Tibial artery (tissue), 4 donors: ENCODE measurements around the gene LCT.
"Not testable (repeated sequence)": the region's sequence is repeated elsewhere in the genome, so short reads cannot be mapped to it uniquely, and the experiment has no call there.

Experiments used
- DNase-seq, 2 donors: peaks; one replicate each; pipeline ENCODE4 v3.0.0-alpha.2; 2019
- H3K27ac ChIP-seq, 2 donors: fragments of 200-600 bp; sonication (generic) in 1 of 2; 1 replicate in 1 of 2; 2 replicates in 1 of 2; pipeline ENCODE4 v1.5.1; 2018 to 2019; ENCODE audit warnings: mild to moderate bottlenecking in 1 of 2
- H3K27me3 ChIP-seq, 2 donors: fragments of 200-600 bp; sonication (generic) in 1 of 2; one replicate each; pipeline versions ENCODE4 v1.5.1 to v1.6.0; 2016 to 2019
- H3K36me3 ChIP-seq, 3 donors: fragments of 200-600 bp; sonication (generic) in 2 of 3; one replicate each; pipeline ENCODE4 v1.5.1; 2016 to 2019; ENCODE audit warnings: mild to moderate bottlenecking in 2 of 3
- H3K4me1 ChIP-seq, 4 donors: fragments of 200-600 bp; sonication (generic) in 2 of 4; 1 replicate in 3 of 4; 2 replicates in 1 of 4; pipeline ENCODE4 v1.5.1; 2016 to 2019
- H3K4me3 ChIP-seq, 2 donors: fragments of 200-600 bp; sonication (generic) in 1 of 2; 1 replicate in 1 of 2; 2 replicates in 1 of 2; pipeline ENCODE4 v1.5.1; 2018 to 2019; ENCODE audit warnings: mild to moderate bottlenecking in 2 of 2
- H3K9me3 ChIP-seq, 3 donors: fragments of 200-600 bp; sonication (generic) in 1 of 3; one replicate each; pipeline ENCODE4 v1.5.1; 2016 to 2019
- CTCF ChIP-seq, 2 experiments: fragments of 200-600 bp in 1 of 2; fragments of 450-650 bp in 1 of 2; IDR thresholded peaks; one replicate each; pipeline ENCODE4 v1.5.1; 2017 to 2019; ENCODE audit warnings: antibody characterized with exemption in 2 of 2, mild to moderate bottlenecking in 1 of 2, moderate library complexity in 1 of 2
- intact Hi-C: fragments of 100-400 bp; cut with DNase I; formaldehyde crosslinking; loops from one replicate; pipeline ENCODE4 v1.15.0; 2023; ENCODE audit warnings: low total_unique reads

LCT gene

GRCh38 chr2:135797497-135798274 lies 39.3 kb downstream of the LCT start:
- Histone ChIP-seq H3K9me3 (no peaks in the 10 kb centered on the region), H3K36me3 (no peaks in the 10 kb centered on the region), H3K27me3 (no peaks in the 10 kb centered on the region), H3K4me3 (no peak overlapping the region), H3K4me1 (no peaks in the 10 kb centered on the region), H3K27ac (no peak overlapping the region)
- peak; percentile 71 to 74 for DNase-seq
- peak; percentile 77 to 82 for TF ChIP-seq CTCF (IDR thresholded peaks at IDR 0.05)
- intact Hi-C loops, result no loop called here

GRCh38 chr2:135796606-135797005 lies 40.4 kb downstream of the LCT start:
- no peaks in the 10 kb centered on the region for H3K9me3 ChIP-seq
- intact Hi-C loops, result no loop called here

GRCh38 chr2:135795641-135796040 lies 41.3 kb downstream of the LCT start:
- H3K36me3 ChIP-seq, DNase-seq, H3K4me3 ChIP-seq, H3K27me3 ChIP-seq, H3K9me3 ChIP-seq, intact Hi-C loops, H3K27ac ChIP-seq, H3K4me1 ChIP-seq: not testable (repeated sequence)

More at GRCh38 chr2:135796606-135797005, 40.4 kb downstream of the LCT start:
- DNase-seq, result no peak
- H3K27me3 ChIP-seq, result no peaks in the 10 kb centered on the region
- H3K4me3 ChIP-seq, result no peak overlapping the region
- no peak for TF ChIP-seq CTCF (IDR thresholded peaks at IDR 0.05)
- no peak overlapping the region for H3K27ac ChIP-seq
- no peaks in the 10 kb centered on the region for H3K4me1 ChIP-seq
- H3K36me3 ChIP-seq, result no peaks in the 10 kb centered on the region

GRCh38 chr2:135792401-135793150 lies 44.4 kb downstream of the LCT start:
- no peaks in the 10 kb centered on the region for H3K9me3 ChIP-seq
- no peak overlapping the region for H3K27ac ChIP-seq
- H3K4me1 ChIP-seq, result no peaks in the 10 kb centered on the region
- no peaks in the 10 kb centered on the region for H3K27me3 ChIP-seq
- intact Hi-C loops, result no loop called here
- peaks cover 0 to 4% (median 0%) of the 10 kb centered on the region in 3 donors for H3K36me3 ChIP-seq
- TF ChIP-seq CTCF (IDR thresholded peaks at IDR 0.05), result no peak
- no peak for DNase-seq
- no peak overlapping the region for H3K4me3 ChIP-seq

- H3K4me3 ChIP-seq, result no peak overlapping the region
- intact Hi-C loops, result no loop called here
Measured at GRCh38 chr2:135791418-135792190, 45.4 kb downstream of the LCT start.

More at GRCh38 chr2:135791418-135792190, 45.4 kb downstream of the LCT start:
- H3K27ac ChIP-seq, result no peak overlapping the region
- H3K4me1 ChIP-seq, result peaks cover 0 to 9% (median 0%) of the 10 kb centered on the region in 4 donors
- DNase-seq, result no peak
- TF ChIP-seq CTCF (IDR thresholded peaks at IDR 0.05), result no peak
- H3K9me3 ChIP-seq, result no peaks in the 10 kb centered on the region
- peaks cover 0 to 4% (median 0%) of the 10 kb centered on the region in 3 donors for H3K36me3 ChIP-seq
- no peaks in the 10 kb centered on the region for H3K27me3 ChIP-seq
